Measurements from ENCODE around the gene TMEM151B.

Gene TMEM151B

GRCh38 chr6:44275749-44276648, 5.7 kb downstream of the TMEM151B start:
- Histone ChIP-seq H3K4me1 (ENCODE audit: insufficient read depth, low read length, poor library complexity, severe bottlenecking) (no peaks in the 10 kb centered on the region), H2AFZ (ENCODE audit: low read length) (no peak overlapping the region), H3K4me3 (ENCODE audit: low read length, poor library complexity, severe bottlenecking) (no peak overlapping the region), H3F3A (ENCODE audit: low read depth) (no peaks in the 10 kb centered on the region), H3K79me2 (ENCODE audit: insufficient read depth, low read length) (no peaks in the 10 kb centered on the region), H3K4me2 (ENCODE audit: low read depth, low read length, poor library complexity, severe bottlenecking) (no peak overlapping the region), H3K9me3 (ENCODE audit: insufficient read depth, low read depth, low read length) (no peaks in the 10 kb centered on the region), H4K20me1 (ENCODE audit: insufficient read depth, low read length, poor library complexity, severe bottlenecking) (no peaks in the 10 kb centered on the region), H3K9ac (ENCODE audit: low read depth, low read length, poor library complexity, severe bottlenecking) (no peak overlapping the region), H3K36me3 (ENCODE audit: insufficient read depth, low read length) (no peaks in the 10 kb centered on the region), H3K27me3 (ENCODE audit: insufficient read depth, low read length, poor library complexity, severe bottlenecking) (no peaks in the 10 kb centered on the region), H3K9me2 (replicated peaks; ENCODE audit: low read depth, low read length) (no peaks in the 10 kb centered on the region)
- no peak for TF ChIP-seq EZH2phosphoT487 (IDR thresholded peaks at IDR 0.05; ENCODE audit: borderline replicate concordance)
- no peak for TF ChIP-seq CTCF (conservative IDR thresholded peaks at IDR 0.05; ENCODE audit: low read length)

- Histone ChIP-seq H3K27me3 (ENCODE audit: insufficient read depth, low read length, poor library complexity, severe bottlenecking) (no peaks in the 10 kb centered on the region), H3K4me1 (ENCODE audit: insufficient read depth, low read length, poor library complexity, severe bottlenecking) (no peaks in the 10 kb centered on the region), H3K4me2 (ENCODE audit: low read depth, low read length, poor library complexity, severe bottlenecking) (no peak overlapping the region)
These were observed 6.7 kb downstream of the TMEM151B start for GRCh38 chr6:44276667-44277640.

More at GRCh38 chr6:44276667-44277640, 6.7 kb downstream of the TMEM151B start:
- H3K36me3 ChIP-seq (ENCODE audit: insufficient read depth, low read length): no peaks in the 10 kb centered on the region
- H2AFZ ChIP-seq (ENCODE audit: low read length): no peak overlapping the region
- H3F3A ChIP-seq (ENCODE audit: low read depth): no peaks in the 10 kb centered on the region
- no peaks in the 10 kb centered on the region for H3K9me3 ChIP-seq (ENCODE audit: insufficient read depth, low read depth, low read length)
- no peaks in the 10 kb centered on the region for H4K20me1 ChIP-seq (ENCODE audit: insufficient read depth, low read length, poor library complexity, severe bottlenecking)
- H3K9ac ChIP-seq (ENCODE audit: low read depth, low read length, poor library complexity, severe bottlenecking): no peak overlapping the region
- no peaks in the 10 kb centered on the region for H3K9me2 ChIP-seq (replicated peaks; ENCODE audit: low read depth, low read length)
- H3K4me3 ChIP-seq (ENCODE audit: low read length, poor library complexity, severe bottlenecking): no peak overlapping the region
- TF ChIP-seq CTCF (conservative IDR thresholded peaks at IDR 0.05; ENCODE audit: low read length) (no peak), EZH2phosphoT487 (IDR thresholded peaks at IDR 0.05; ENCODE audit: borderline replicate concordance) (no peak)
- H3K79me2 ChIP-seq (ENCODE audit: insufficient read depth, low read length): no peaks in the 10 kb centered on the region

Data from Loucy (cell line).